Stimulated activated CD4-positive, alpha-beta T cell treated with anti-CD3 and anti-CD28 coated beads, Interleukin-12 subunit alpha, Interleukin-12 subunit beta, amount 100 ng/mL, for 4 hours (primary cell): ENCODE data around the gene LRRC4B.
"Not testable (repeated sequence)": the region's sequence is repeated elsewhere in the genome, so short reads cannot be mapped to it uniquely, and the experiment has no call there.

ENCODE experiments used
- DNase-seq: peaks from one replicate; pipeline ENCODE4 v3.0.0-alpha.2; 2020

Gene LRRC4B

GRCh38 chr19:50481351-50482149 lies 86.7 kb downstream of the LRRC4B start:
- no peak for DNase-seq

- no peak for DNase-seq
Observed at GRCh38 chr19:50480281-50481111, 87.7 kb downstream of the LRRC4B start.

- DNase-seq: no peak
Observed at GRCh38 chr19:50479761-50480251, 88.4 kb downstream of the LRRC4B start.

GRCh38 chr19:50478901-50479715 lies 89.1 kb downstream of the LRRC4B start:
- no peak for DNase-seq

GRCh38 chr19:50477751-50478515 lies 90.3 kb downstream of the LRRC4B start:
- no peak for DNase-seq

GRCh38 chr19:50476907-50477238 lies 91.4 kb downstream of the LRRC4B start:
- DNase-seq: no peak

- peak; percentile 89 for DNase-seq
Observed at GRCh38 chr19:50476224-50476906, 91.9 kb downstream of the LRRC4B start, which contains the start of the genes EMC10 and GARIN5A. EMC10 (plus strand) TSS chr19:50476507; CDS start chr19:50476545, 38 bp downstream. GARIN5A (minus strand) TSS chr19:50476848; CDS start chr19:50476388, 460 bp downstream.

- no peak for DNase-seq
Observed at GRCh38 chr19:50475736-50476223, 92.5 kb downstream of the LRRC4B start.

GRCh38 chr19:50475101-50475568 lies 93.1 kb downstream of the LRRC4B start:
- DNase-seq: no peak

GRCh38 chr19:50473336-50473735 lies 94.9 kb downstream of the LRRC4B start:
- DNase-seq: not testable (repeated sequence)

GRCh38 chr19:50468818-50469217 lies 99.4 kb downstream of the LRRC4B start:
- DNase-seq: no peak

- no peak for DNase-seq
Observed at GRCh38 chr19:50467566-50467965, 100.7 kb downstream of the LRRC4B start.
